ENCODE results near the gene AKNA.

DNA sequence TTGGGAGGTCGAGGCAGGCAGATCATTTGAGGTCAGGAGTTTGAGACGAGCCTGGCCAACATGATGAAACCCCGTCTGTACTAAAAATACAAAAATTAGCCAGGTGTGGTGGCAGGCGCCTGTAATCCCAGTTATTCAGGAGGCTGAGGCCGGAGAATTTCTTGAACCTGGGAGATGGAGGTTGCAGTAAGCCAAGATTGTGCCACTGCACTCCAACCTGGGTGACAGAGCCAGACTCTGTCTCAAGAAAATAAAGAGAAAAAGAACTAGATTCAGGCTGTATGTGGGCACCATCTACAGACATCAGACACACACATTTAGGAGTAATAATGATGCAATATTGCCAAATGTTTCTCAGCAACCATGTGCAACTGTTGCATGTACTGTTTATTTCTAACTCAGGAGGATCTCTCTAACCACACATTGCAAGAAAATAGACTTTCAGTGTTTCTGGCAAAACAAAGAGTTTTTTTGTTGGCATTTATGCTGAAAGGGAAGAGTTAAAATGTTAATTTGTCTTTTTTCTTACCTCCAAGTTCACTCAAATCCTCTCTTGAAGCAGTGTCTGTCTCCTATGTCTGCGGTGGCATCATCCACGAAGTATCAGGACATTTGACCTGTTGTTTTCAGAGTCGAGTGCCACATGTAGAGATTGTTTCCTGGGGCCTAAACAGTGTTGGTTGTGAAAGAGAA lies 70.0 kb downstream of the AKNA start:
- TF ChIP-seq POLR2A (IDR thresholded peaks at IDR 0.05; ENCODE audit: low read depth, low read length) (no peak), POLR2AphosphoS5 (IDR thresholded peaks at IDR 0.05; ENCODE audit: low read depth, low read length) (no peak), PAX5 (IDR thresholded peaks at IDR 0.05; ENCODE audit: insufficient read depth, low read length, severe bottlenecking) (no peak), TAF1 (IDR thresholded peaks at IDR 0.05; ENCODE audit: low read depth, low read length) (no peak)
